ENCODE results near the gene SEBOX.
A peak's percentile ranks its signal among the peaks of the same experiment; 100 is the strongest.

The SEBOX gene

GRCh38 chr17:28405632-28406472 lies 40.9 kb upstream of the SEBOX start, which contains the start of gene SLC46A1:
Gene SLC46A1 (minus strand): TSS chr17:28406212. CDS start chr17:28406114, 98 bp downstream.
- Histone ChIP-seq H3K4me3 (ENCODE audit: low read depth, low read length) (peak within 1 kb of the TSS; percentile 80), H3K4me1 (ENCODE audit: control insufficient read depth, insufficient read depth, low read length) (no peaks in the 10 kb centered on the region), H3K36me3 (ENCODE audit: control insufficient read depth in 2 of 2, insufficient read depth in 1 of 2, low read length in 2 of 2) (peaks cover 4 to 38% of the 10 kb centered on the region in 2 experiments; a peak in 1 of 3 replicates), H3K9me3 (ENCODE audit: control insufficient read depth, insufficient read depth, low read depth, low read length) (no peaks in the 10 kb centered on the region), H3K27ac (ENCODE audit: extremely low read depth, low read depth, low read length) (peak within 1 kb of the TSS; percentile 79; the same call in 1 of the 2 replicates)
- ChIA-PET POLR2A (interaction anchor here (0.7 to 2.0 kb wide), 11 partner anchors 11 to 70 kb away, joined by 3 to 11 read pairs (median 7); partner anchors contain the start of genes IFT20, POLDIP2, SARM1 and TNFAIP1), CTCF (interaction anchor here (0.6 to 4.4 kb wide), 6 partner anchors 9 to 506 kb away, joined by 3 to 41 read pairs (median 4); no protein-coding TSS in a partner anchor)
- TF ChIP-seq ZNF561 (tag by site-specific recombination; IDR thresholded peaks at IDR 0.05; ENCODE audit: borderline replicate concordance): peak; percentile 36; the same call in 1 of the 2 replicates
- TF ChIP-seq ZFP69B (tag by site-specific recombination; IDR thresholded peaks at IDR 0.05): peak; percentile 82; the same call in 1 of the 2 replicates
- peak; percentile 45; the same call in 1 of the 2 replicates for TF ChIP-seq ZNF843 (tag by site-specific recombination; IDR thresholded peaks at IDR 0.05)
- 0 out of 2 replicates have a peak, but pooled peaks have one; percentile 17 for TF ChIP-seq ZNF660 (tag by site-specific recombination; IDR thresholded peaks at IDR 0.05)
- peak; percentile 66; the same call in 1 of the 2 replicates for TF ChIP-seq EGR2 (tag by site-specific recombination; IDR thresholded peaks at IDR 0.05; ENCODE audit: low read depth)
- no peak; the same call in 1 of the 2 replicates for TF ChIP-seq ZNF76 (tag by site-specific recombination; IDR thresholded peaks at IDR 0.05; ENCODE audit: borderline replicate concordance, low read depth)
- 0 out of 2 replicates have a peak, but pooled peaks have one; percentile 22 for TF ChIP-seq ZNF24 (tag by site-specific recombination; IDR thresholded peaks at IDR 0.05)
- TF ChIP-seq TSHZ1 (tag by site-specific recombination; IDR thresholded peaks at IDR 0.05; ENCODE audit: borderline replicate concordance): no peak
- TF ChIP-seq ZBTB8A (tag by site-specific recombination; IDR thresholded peaks at IDR 0.05): peak; percentile 27; the same call in 1 of the 2 replicates
- TF ChIP-seq KLF1 (tag by site-specific recombination; IDR thresholded peaks at IDR 0.05): peak; percentile 77
- peak; percentile 97 for TF ChIP-seq PATZ1 (tag by site-specific recombination; IDR thresholded peaks at IDR 0.05)
- TF ChIP-seq ZNF664 (tag by site-specific recombination; IDR thresholded peaks at IDR 0.05): peak; percentile 77; the same call in 1 of the 2 replicates
- peak; percentile 74 for TF ChIP-seq ZFHX2 (tag by site-specific recombination; conservative IDR thresholded peaks at IDR 0.05)
- 0 out of 2 replicates have a peak, but pooled peaks have one; percentile 26 for TF ChIP-seq BCL11A (tag by site-specific recombination; IDR thresholded peaks at IDR 0.05; ENCODE audit: low read depth)
- peak; percentile 64 for TF ChIP-seq SP7 (tag by site-specific recombination; IDR thresholded peaks at IDR 0.05)
- TF ChIP-seq GLIS2 (tag by site-specific recombination; IDR thresholded peaks at IDR 0.05): peak; percentile 87
- TF ChIP-seq, protein P1, sequence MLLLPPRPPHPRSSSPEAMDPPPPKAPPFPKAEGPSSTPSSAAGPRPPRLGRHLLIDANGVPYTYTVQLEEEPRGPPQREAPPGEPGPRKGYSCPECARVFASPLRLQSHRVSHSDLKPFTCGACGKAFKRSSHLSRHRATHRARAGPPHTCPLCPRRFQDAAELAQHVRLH (tag by site-specific recombination; IDR thresholded peaks at IDR 0.05): peak; percentile 96
- TF ChIP-seq SETDB1 (IDR thresholded peaks at IDR 0.05; ENCODE audit: insufficient read length, low read length): no peak
- TF ChIP-seq, protein P2, sequence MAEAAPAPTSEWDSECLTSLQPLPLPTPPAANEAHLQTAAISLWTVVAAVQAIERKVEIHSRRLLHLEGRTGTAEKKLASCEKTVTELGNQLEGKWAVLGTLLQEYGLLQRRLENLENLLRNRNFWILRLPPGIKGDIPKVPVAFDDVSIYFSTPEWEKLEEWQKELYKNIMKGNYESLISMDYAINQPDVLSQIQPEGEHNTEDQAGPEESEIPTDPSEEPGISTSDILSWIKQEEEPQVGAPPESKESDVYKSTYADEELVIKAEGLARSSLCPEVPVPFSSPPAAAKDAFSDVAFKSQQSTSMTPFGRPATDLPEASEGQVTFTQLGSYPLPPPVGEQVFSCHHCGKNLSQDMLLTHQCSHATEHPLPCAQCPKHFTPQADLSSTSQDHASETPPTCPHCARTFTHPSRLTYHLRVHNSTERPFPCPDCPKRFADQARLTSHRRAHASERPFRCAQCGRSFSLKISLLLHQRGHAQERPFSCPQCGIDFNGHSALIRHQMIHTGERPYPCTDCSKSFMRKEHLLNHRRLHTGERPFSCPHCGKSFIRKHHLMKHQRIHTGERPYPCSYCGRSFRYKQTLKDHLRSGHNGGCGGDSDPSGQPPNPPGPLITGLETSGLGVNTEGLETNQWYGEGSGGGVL (tag by site-specific recombination; IDR thresholded peaks at IDR 0.05): peak; percentile 92
- peak; percentile 51; the same call in 1 of the 2 replicates for TF ChIP-seq ZNF596 (tag by site-specific recombination; IDR thresholded peaks at IDR 0.05)
- TF ChIP-seq ZIC2 (tag by site-specific recombination; IDR thresholded peaks at IDR 0.05): peak; percentile 61
- TF ChIP-seq ZNF707 (tag by site-specific recombination; IDR thresholded peaks at IDR 0.05): no peak
- no peak for TF ChIP-seq ZNF211 (tag by site-specific recombination; IDR thresholded peaks at IDR 0.05; ENCODE audit: low read depth)
- peak; percentile 38; the same call in 1 of the 2 replicates for TF ChIP-seq ZNF2 (tag by site-specific recombination; IDR thresholded peaks at IDR 0.05)
- TF ChIP-seq ZBTB26 (tag by site-specific recombination; optimal IDR thresholded peaks at IDR 0.05): peak; percentile 91
- peak; percentile 82 for TF ChIP-seq KLF16 (tag by site-specific recombination; IDR thresholded peaks at IDR 0.05)
- peak; percentile 65; the same call in 1 of the 2 replicates for TF ChIP-seq BCL11B (tag by site-specific recombination; IDR thresholded peaks at IDR 0.05; ENCODE audit: low read depth)
- TF ChIP-seq KLF10 (tag by site-specific recombination; IDR thresholded peaks at IDR 0.05): peak; percentile 58; the same call in 1 of the 2 replicates

Measured in HEK293 (cell line).